HL-60 (cell line): ENCODE measurements around the gene ELMO1.

Experiments used
- DNase-seq, 2 experiments: peaks; one replicate each; pipeline ENCODE4 v3.0.0-alpha.2; 2010 to 2020; ENCODE audit warnings: low read depth in 1 of 2, low spot score in 1 of 2
- H3K27ac ChIP-seq: fragments of 250-450 bp; sonication (Bioruptor Pico); replicated peaks from 2 replicates; pipeline ENCODE4 v1.5.1; 2020; ENCODE audit warnings: mild to moderate bottlenecking, moderate library complexity
- H3K27me3 ChIP-seq: fragments of 250-450 bp; sonication (Bioruptor Pico); 2 replicates; pipeline ENCODE4 v1.5.1; 2021; ENCODE audit warnings: mild to moderate bottlenecking, moderate library complexity; ENCODE audit not compliant: insufficient read depth, poor library complexity, severe bottlenecking
- H3K4me3 ChIP-seq: replicated peaks from 2 replicates; pipeline ENCODE4 v1.5.1; 2011; ENCODE audit warnings: mild to moderate bottlenecking, control low read depth, low read length; ENCODE audit not compliant: insufficient read depth
- GABPA ChIP-seq: IDR thresholded peaks from 2 replicates; pipeline ENCODE4 v1.6.1; 2012; ENCODE audit warnings: low read depth
- POLR2AphosphoS5 ChIP-seq: IDR thresholded peaks from 2 replicates; pipeline ENCODE4 v1.6.1; 2012; ENCODE audit warnings: low read depth
- SPI1 ChIP-seq: IDR thresholded peaks from 2 replicates; pipeline ENCODE4 v1.6.1; 2012; ENCODE audit warnings: low read depth, mild to moderate bottlenecking, borderline replicate concordance
- TF ChIP-seq, protein P1 (sequence below): IDR thresholded peaks from one replicate; pipeline ENCODE4 v1.5.1; 2011; ENCODE audit warnings: low read length, control low read depth, inconsistent platforms; ENCODE audit not compliant: insufficient read depth
- TF ChIP-seq, protein P2 (sequence below): IDR thresholded peaks from 2 replicates; pipeline ENCODE4 v1.6.1; 2012; ENCODE audit warnings: low read depth; ENCODE audit not compliant: insufficient replicate concordance

Gene ELMO1

DNA sequence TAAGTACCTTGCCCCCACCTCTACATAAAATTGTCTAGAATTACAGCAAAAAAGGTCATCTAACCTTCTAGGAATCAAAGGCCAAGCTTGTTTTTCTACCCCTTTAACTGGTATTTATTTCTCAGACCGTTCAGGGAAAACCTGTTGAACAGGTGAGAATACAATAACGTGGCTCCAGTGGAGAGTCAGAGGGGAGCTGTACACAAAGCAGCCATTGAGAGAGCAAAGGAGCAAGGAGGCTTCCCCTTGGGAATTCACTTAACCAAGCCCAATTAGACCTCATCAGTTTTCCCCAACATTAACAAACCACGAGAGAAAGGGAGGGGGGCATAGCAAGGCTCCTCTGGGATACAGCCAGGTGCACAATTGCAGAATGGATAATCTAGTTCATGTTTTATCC lies 101.9 kb downstream of the ELMO1 start:
- Histone ChIP-seq H3K27me3 (no peaks in the 10 kb centered on the region), H3K4me3 (no peak overlapping the region), H3K27ac (no peak overlapping the region)
- DNase-seq = no peak
- TF ChIP-seq, protein P1, sequence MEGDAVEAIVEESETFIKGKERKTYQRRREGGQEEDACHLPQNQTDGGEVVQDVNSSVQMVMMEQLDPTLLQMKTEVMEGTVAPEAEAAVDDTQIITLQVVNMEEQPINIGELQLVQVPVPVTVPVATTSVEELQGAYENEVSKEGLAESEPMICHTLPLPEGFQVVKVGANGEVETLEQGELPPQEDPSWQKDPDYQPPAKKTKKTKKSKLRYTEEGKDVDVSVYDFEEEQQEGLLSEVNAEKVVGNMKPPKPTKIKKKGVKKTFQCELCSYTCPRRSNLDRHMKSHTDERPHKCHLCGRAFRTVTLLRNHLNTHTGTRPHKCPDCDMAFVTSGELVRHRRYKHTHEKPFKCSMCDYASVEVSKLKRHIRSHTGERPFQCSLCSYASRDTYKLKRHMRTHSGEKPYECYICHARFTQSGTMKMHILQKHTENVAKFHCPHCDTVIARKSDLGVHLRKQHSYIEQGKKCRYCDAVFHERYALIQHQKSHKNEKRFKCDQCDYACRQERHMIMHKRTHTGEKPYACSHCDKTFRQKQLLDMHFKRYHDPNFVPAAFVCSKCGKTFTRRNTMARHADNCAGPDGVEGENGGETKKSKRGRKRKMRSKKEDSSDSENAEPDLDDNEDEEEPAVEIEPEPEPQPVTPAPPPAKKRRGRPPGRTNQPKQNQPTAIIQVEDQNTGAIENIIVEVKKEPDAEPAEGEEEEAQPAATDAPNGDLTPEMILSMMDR = no peak
- TF ChIP-seq SPI1 (no peak), GABPA (no peak), POLR2AphosphoS5 (no peak)
- TF ChIP-seq, protein P2, sequence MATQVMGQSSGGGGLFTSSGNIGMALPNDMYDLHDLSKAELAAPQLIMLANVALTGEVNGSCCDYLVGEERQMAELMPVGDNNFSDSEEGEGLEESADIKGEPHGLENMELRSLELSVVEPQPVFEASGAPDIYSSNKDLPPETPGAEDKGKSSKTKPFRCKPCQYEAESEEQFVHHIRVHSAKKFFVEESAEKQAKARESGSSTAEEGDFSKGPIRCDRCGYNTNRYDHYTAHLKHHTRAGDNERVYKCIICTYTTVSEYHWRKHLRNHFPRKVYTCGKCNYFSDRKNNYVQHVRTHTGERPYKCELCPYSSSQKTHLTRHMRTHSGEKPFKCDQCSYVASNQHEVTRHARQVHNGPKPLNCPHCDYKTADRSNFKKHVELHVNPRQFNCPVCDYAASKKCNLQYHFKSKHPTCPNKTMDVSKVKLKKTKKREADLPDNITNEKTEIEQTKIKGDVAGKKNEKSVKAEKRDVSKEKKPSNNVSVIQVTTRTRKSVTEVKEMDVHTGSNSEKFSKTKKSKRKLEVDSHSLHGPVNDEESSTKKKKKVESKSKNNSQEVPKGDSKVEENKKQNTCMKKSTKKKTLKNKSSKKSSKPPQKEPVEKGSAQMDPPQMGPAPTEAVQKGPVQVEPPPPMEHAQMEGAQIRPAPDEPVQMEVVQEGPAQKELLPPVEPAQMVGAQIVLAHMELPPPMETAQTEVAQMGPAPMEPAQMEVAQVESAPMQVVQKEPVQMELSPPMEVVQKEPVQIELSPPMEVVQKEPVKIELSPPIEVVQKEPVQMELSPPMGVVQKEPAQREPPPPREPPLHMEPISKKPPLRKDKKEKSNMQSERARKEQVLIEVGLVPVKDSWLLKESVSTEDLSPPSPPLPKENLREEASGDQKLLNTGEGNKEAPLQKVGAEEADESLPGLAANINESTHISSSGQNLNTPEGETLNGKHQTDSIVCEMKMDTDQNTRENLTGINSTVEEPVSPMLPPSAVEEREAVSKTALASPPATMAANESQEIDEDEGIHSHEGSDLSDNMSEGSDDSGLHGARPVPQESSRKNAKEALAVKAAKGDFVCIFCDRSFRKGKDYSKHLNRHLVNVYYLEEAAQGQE = no peak

DNA sequence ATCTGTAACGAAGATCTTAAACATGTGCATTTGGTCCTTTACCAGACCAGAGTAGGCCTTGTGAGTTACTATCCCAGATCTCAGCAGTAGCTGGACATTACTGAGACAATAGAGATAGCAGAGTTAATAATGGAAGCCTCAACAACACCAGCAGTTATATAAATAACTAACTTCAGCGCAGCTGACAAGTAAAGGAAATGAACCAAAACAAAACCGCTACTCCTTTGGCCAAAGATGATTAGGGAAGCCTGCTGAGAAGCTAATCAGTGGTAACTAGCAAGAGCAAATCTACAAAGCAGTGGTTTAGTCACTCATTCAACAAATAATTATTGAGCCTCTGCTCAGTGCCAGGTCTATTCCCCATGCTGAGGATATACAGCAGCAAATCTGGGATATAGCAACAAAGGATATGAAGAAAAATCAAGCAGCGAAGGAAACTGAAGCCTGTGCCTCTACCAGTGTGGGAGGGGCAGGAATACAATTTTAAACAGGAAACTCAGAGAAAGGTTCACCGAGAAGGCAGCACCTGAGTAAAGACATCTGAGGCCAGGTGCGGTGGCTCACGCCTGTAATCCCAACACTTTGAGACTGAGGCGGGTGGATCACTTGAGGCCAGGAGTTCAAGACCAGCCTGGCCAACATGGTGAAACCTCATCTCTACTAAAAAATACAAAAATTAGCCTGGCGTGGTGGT lies 103.6 kb downstream of the ELMO1 start:
- H3K27me3 ChIP-seq = no peaks in the 10 kb centered on the region
- H3K27ac ChIP-seq = peak overlapping the region; percentile 93
- TF ChIP-seq, protein P1 = no peak
- TF ChIP-seq GABPA (no peak), POLR2AphosphoS5 (no peak), SPI1 (no peak)
- TF ChIP-seq, protein P2 = no peak
- H3K4me3 ChIP-seq = no peak overlapping the region
- DNase-seq = no peak

DNA sequence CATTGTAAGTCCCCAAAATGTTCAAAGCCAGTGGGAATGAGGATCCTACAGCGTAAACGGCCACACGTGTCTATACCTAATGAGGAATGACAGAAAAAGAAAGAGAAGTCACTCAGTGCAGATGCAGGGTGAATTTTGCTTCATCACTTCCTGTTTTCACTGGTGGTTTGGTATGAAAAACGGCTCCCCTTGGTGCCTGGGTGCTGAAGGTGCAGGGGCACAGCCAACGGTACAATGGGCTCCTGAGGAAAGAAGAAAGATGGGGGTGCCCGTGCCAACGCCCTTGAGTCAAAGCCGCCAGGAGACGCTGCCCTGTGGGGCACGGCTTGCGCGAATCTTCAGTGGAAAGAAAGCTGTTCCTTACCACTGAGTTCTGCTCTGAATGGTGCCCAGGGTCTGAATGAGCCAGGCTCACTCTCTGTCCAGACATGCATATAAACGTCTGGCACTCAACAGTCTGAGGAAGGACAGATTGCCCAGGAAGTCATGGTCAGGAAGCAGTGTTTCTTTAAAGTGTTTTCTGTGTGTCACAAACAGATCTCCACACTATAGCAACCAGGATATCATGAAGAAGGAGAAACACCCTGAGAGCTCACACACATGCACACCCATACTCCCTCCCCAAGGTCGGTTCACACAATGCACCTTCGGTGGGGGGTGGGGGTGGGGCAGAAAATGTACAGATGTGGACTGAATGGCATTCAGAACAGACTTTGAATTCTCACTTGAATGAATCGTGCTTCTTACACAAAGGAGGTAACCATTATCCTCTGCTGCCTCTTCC lies 105.8 kb downstream of the ELMO1 start:
- H3K4me3 ChIP-seq = peak overlapping the region; percentile 67

More for the DNA sequence above, 105.8 kb downstream of the ELMO1 start:
- peak; percentile 24; the same call in 1 of the 2 replicates for TF ChIP-seq GABPA
- peak; percentile 99 for TF ChIP-seq SPI1
- TF ChIP-seq, protein P2 = peak; percentile 56
- TF ChIP-seq POLR2AphosphoS5 = peak; percentile 85
- TF ChIP-seq, protein P1 = peak; percentile 22
- peak; percentile 75 to 93 for DNase-seq
- no peaks in the 10 kb centered on the region for H3K27me3 ChIP-seq
- peak overlapping the region; percentile 93 for H3K27ac ChIP-seq
